Neuronal stem cell (in vitro differentiated cells): ENCODE data around the gene CREB3L1.

Source experiments
- DNase-seq: peaks from one replicate; pipeline ENCODE4 v3.0.0-alpha.2; 2013; ENCODE audit warnings: low spot score
- H2AFZ ChIP-seq: one replicate; pipeline ENCODE4 v1.6.1; 2013; ENCODE audit warnings: mild to moderate bottlenecking, low read length, inconsistent platforms
- H2AK5ac ChIP-seq: 2 replicates; pipeline ENCODE4 v1.6.1; 2013; ENCODE audit warnings: low read depth, mild to moderate bottlenecking, inconsistent platforms, low read length, moderate library complexity, mixed read lengths
- H2BK120ac ChIP-seq: 2 replicates; pipeline ENCODE4 v1.6.1; 2013; ENCODE audit warnings: low read depth, mild to moderate bottlenecking, inconsistent platforms, low read length, moderate library complexity, mixed read lengths
- H2BK12ac ChIP-seq: one replicate; pipeline ENCODE4 v1.6.1; 2013; ENCODE audit warnings: low read length, inconsistent platforms
- H2BK15ac ChIP-seq: 2 replicates; pipeline ENCODE4 v1.6.1; 2013; ENCODE audit warnings: mild to moderate bottlenecking, low read length, inconsistent platforms, mixed read lengths
- H2BK5ac ChIP-seq: one replicate; pipeline ENCODE4 v1.6.1; 2013; ENCODE audit warnings: inconsistent platforms, mild to moderate bottlenecking, low read length, moderate library complexity
- H3K14ac ChIP-seq: one replicate; pipeline ENCODE4 v1.6.1; 2013; ENCODE audit warnings: low read length, inconsistent platforms
- H3K18ac ChIP-seq: 2 replicates; pipeline ENCODE4 v1.6.1; 2013; ENCODE audit warnings: low read length, inconsistent platforms
- H3K23ac ChIP-seq: 2 replicates; pipeline ENCODE4 v1.6.1; 2013; ENCODE audit warnings: low read depth, mild to moderate bottlenecking, mixed read lengths, low read length, inconsistent platforms; ENCODE audit not compliant: poor library complexity
- H3K27ac ChIP-seq: replicated peaks from 3 replicates; pipeline ENCODE4 v1.5.1; 2013; ENCODE audit warnings: low read length, inconsistent platforms
- H3K27me3 ChIP-seq, 3 experiments: 2 replicates each; pipeline ENCODE4 v1.6.1; 2013; ENCODE audit warnings: low read length in 3 of 3, mild to moderate bottlenecking in 2 of 3, inconsistent platforms in 1 of 3, low read depth in 1 of 3, mixed read lengths in 1 of 3, moderate library complexity in 1 of 3; ENCODE audit not compliant: control insufficient read depth in 3 of 3, insufficient read depth in 3 of 3
- H3K36me3 ChIP-seq, 2 donors: replicated peaks in 1 of 2; 2 replicates each; pipeline ENCODE4 v1.6.1; 2013; ENCODE audit warnings: low read length in 2 of 2; ENCODE audit not compliant: control insufficient read depth in 2 of 2, insufficient read depth in 2 of 2
- H3K4ac ChIP-seq: 2 replicates; pipeline ENCODE4 v1.6.1; 2013; ENCODE audit warnings: inconsistent platforms, mild to moderate bottlenecking, low read length, moderate library complexity
- H3K4me1 ChIP-seq, 2 donors: 1 replicate in 1 of 2; 2 replicates in 1 of 2; pipeline ENCODE4 v1.6.1; 2013; ENCODE audit warnings: low read length in 2 of 2, low read depth in 1 of 2; ENCODE audit not compliant: control insufficient read depth in 2 of 2, insufficient read depth in 1 of 2
- H3K4me2 ChIP-seq: one replicate; pipeline ENCODE4 v1.6.1; 2013; ENCODE audit warnings: mild to moderate bottlenecking, low read length, inconsistent platforms; ENCODE audit not compliant: insufficient read depth, poor library complexity, severe bottlenecking
- H3K4me3 ChIP-seq, 2 donors: 2 replicates each; pipeline ENCODE4 v1.5.1; 2013; ENCODE audit warnings: low read length in 2 of 2, mild to moderate bottlenecking in 2 of 2, inconsistent platforms in 1 of 2, moderate library complexity in 1 of 2
- H3K79me1 ChIP-seq: one replicate; pipeline ENCODE4 v1.6.1; 2013; ENCODE audit warnings: low read depth, mild to moderate bottlenecking, inconsistent platforms, low read length, moderate library complexity
- H3K9ac ChIP-seq: one replicate; pipeline ENCODE4 v1.6.1; 2013; ENCODE audit warnings: mild to moderate bottlenecking, low read depth, low read length, inconsistent platforms; ENCODE audit not compliant: poor library complexity
- H3K9me3 ChIP-seq, 2 donors: replicated peaks in 1 of 2; 2 replicates each; pipeline versions ENCODE3 to v1.6.1; 2013; ENCODE audit warnings: low read length in 2 of 2, mild to moderate bottlenecking in 2 of 2, inconsistent platforms in 1 of 2, low read depth in 1 of 2, mixed read lengths in 1 of 2, moderate library complexity in 1 of 2; ENCODE audit not compliant: control insufficient read depth in 2 of 2, insufficient read depth in 1 of 2
- H4K8ac ChIP-seq: one replicate; pipeline ENCODE4 v1.6.1; 2013; ENCODE audit warnings: low read depth, mild to moderate bottlenecking, inconsistent platforms, low read length, moderate library complexity
- H4K91ac ChIP-seq: one replicate; pipeline ENCODE4 v1.6.1; 2013; ENCODE audit warnings: low read length, low read depth, mild to moderate bottlenecking, inconsistent platforms; ENCODE audit not compliant: poor library complexity
- WGBS, 2 donors: extraction: QIAGEN DNeasy Blood & Tissue Kit; methylation state at CpG; one replicate each; pipeline ENCODE4 v1.1.7; 2013; ENCODE audit warnings: missing lambda C conversion rate in 2 of 2, mixed read lengths in 1 of 2; ENCODE audit not compliant: insufficient read length in 2 of 2, insufficient replicate concordance in 1 of 2; ENCODE audit errors: extremely low coverage in 2 of 2; 5-methylcytosine and 5-hydroxymethylcytosine counted together

The CREB3L1 gene

GRCh38 chr11:46296528-46297448 lies 19.3 kb downstream of the CREB3L1 start:
- Histone ChIP-seq H2AK5ac (peak overlapping the region; percentile 96), H3K4ac (peak overlapping the region; percentile 53), H3K18ac (peak overlapping the region; percentile 91), H2BK5ac (no peak overlapping the region), H3K27me3 (peaks cover 0 to 48% (median 5%) of the 10 kb centered on the region in 3 experiments), H3K27ac (peak overlapping the region; percentile 62), H3K14ac (peak overlapping the region; percentile 66), H3K36me3 (no peaks in the 10 kb centered on the region), H2AFZ (peak overlapping the region; percentile 25), H3K4me2 (peak overlapping the region; percentile 83), H3K23ac (no peak overlapping the region), H3K79me1 (no peaks in the 10 kb centered on the region), H4K8ac (no peak overlapping the region), H3K4me1 (peaks cover 6 to 32% of the 10 kb centered on the region in 2 donors), H3K9ac (peak overlapping the region; percentile 72), H3K9me3 (no peaks in the 10 kb centered on the region), H4K91ac (peak overlapping the region; percentile 54), H2BK12ac (peak overlapping the region; percentile 99), H2BK120ac (no peak overlapping the region), H3K4me3 (no peak overlapping the region), H2BK15ac (peak overlapping the region; percentile 97)
- peak; percentile 74 for DNase-seq
- no CpG with 5 or more reads among the region's 26 CpGs for WGBS, 2 donors

- H4K8ac ChIP-seq, result no peak overlapping the region
- no peaks in the 10 kb centered on the region for H3K79me1 ChIP-seq
- H2BK120ac ChIP-seq, result no peak overlapping the region
- H3K4me2 ChIP-seq, result no peak overlapping the region
- no peak overlapping the region for H2AFZ ChIP-seq
- no peaks in the 10 kb centered on the region for H3K36me3 ChIP-seq
- H2AK5ac ChIP-seq, result no peak overlapping the region
- peaks cover 0 to 28% (median 5%) of the 10 kb centered on the region in 3 experiments for H3K27me3 ChIP-seq
- WGBS, 2 donors, result no CpG with 5 or more reads among the region's 8 CpGs
- no peak overlapping the region for H3K18ac ChIP-seq
- no peak overlapping the region for H3K27ac ChIP-seq
- H2BK15ac ChIP-seq, result no peak overlapping the region
- no peak overlapping the region for H3K23ac ChIP-seq
- H4K91ac ChIP-seq, result no peak overlapping the region
- no peak overlapping the region for H2BK12ac ChIP-seq
- H3K4me1 ChIP-seq, result peaks cover 6 to 26% of the 10 kb centered on the region in 2 donors
- no peak overlapping the region for H3K9ac ChIP-seq
- H3K9me3 ChIP-seq, result no peaks in the 10 kb centered on the region
- no peak overlapping the region for H3K14ac ChIP-seq
- no peak overlapping the region for H3K4me3 ChIP-seq
- H3K4ac ChIP-seq, result no peak overlapping the region
- no peak for DNase-seq
- no peak overlapping the region for H2BK5ac ChIP-seq
Measured at GRCh38 chr11:46298699-46299433, 21.4 kb downstream of the CREB3L1 start.

- no peaks in the 10 kb centered on the region for H3K36me3 ChIP-seq
- H2AFZ ChIP-seq, result no peak overlapping the region
- H4K8ac ChIP-seq, result no peak overlapping the region
- H3K4ac ChIP-seq, result no peak overlapping the region
- H4K91ac ChIP-seq, result no peak overlapping the region
- no peak overlapping the region for H3K14ac ChIP-seq
- H2BK5ac ChIP-seq, result no peak overlapping the region
- DNase-seq, result no peak
- no peak overlapping the region for H3K9ac ChIP-seq
- no peak overlapping the region for H2BK12ac ChIP-seq
- H3K18ac ChIP-seq, result no peak overlapping the region
- no peak overlapping the region for H3K4me3 ChIP-seq
- H3K79me1 ChIP-seq, result no peaks in the 10 kb centered on the region
- no peaks in the 10 kb centered on the region for H3K9me3 ChIP-seq
- H3K4me1 ChIP-seq, result peaks cover 4 to 19% of the 10 kb centered on the region in 2 donors
- no peak overlapping the region for H3K27ac ChIP-seq
- H3K4me2 ChIP-seq, result no peak overlapping the region
- no CpG with 5 or more reads among the region's 5 CpGs for WGBS, 2 donors
- H2BK120ac ChIP-seq, result no peak overlapping the region
- peaks cover 0 to 21% (median 5%) of the 10 kb centered on the region in 3 experiments for H3K27me3 ChIP-seq
- H2AK5ac ChIP-seq, result no peak overlapping the region
- H3K23ac ChIP-seq, result no peak overlapping the region
- H2BK15ac ChIP-seq, result no peak overlapping the region
Measured at GRCh38 chr11:46299451-46299961, 22.0 kb downstream of the CREB3L1 start.

DNA sequence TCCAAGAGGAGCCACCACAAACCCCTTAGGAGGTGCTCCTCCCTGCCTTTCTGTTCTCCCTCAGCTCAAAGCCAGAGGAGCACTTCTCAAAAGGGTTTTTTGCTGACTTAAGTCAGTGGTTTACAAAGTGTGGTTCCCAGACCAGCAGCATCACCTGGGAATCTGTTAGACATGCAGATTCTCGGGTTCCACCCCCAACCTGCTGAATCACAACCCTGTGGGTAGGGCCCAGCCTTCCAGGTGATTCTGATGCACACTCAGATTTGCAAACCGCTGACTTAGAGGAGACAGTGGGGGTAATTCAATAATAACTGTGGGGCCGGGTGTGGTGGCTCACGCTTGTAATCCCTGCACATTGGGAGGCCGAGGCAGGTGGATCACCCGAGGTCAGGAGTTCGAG lies 22.8 kb downstream of the CREB3L1 start:
- H2BK120ac ChIP-seq, result no peak overlapping the region
- no peaks in the 10 kb centered on the region for H3K79me1 ChIP-seq
- no peak overlapping the region for H3K14ac ChIP-seq
- H3K27ac ChIP-seq, result no peak overlapping the region
- no peak overlapping the region for H3K4ac ChIP-seq
- no peak overlapping the region for H2AK5ac ChIP-seq
- no peak overlapping the region for H2BK15ac ChIP-seq
- H3K4me2 ChIP-seq, result no peak overlapping the region
- no peak overlapping the region for H3K23ac ChIP-seq
- no peaks in the 10 kb centered on the region for H3K36me3 ChIP-seq
- no peak overlapping the region for H4K91ac ChIP-seq
- no peak overlapping the region for H2BK5ac ChIP-seq
- no peak overlapping the region for H3K18ac ChIP-seq
- H3K9me3 ChIP-seq, result no peaks in the 10 kb centered on the region
- H3K27me3 ChIP-seq, result peaks cover 0 to 14% (median 5%) of the 10 kb centered on the region in 3 experiments
- H2AFZ ChIP-seq, result no peak overlapping the region
- H4K8ac ChIP-seq, result no peak overlapping the region
- no peak overlapping the region for H3K9ac ChIP-seq
- H3K4me1 ChIP-seq, result peaks cover 3 to 17% of the 10 kb centered on the region in 2 donors
- no peak overlapping the region for H3K4me3 ChIP-seq
- WGBS, 2 donors, result no CpG with 5 or more reads among the region's 7 CpGs
- DNase-seq, result no peak
- no peak overlapping the region for H2BK12ac ChIP-seq
